AG09319 (cell line): Measurements from ENCODE around the gene EIF4ENIF1.
A peak's percentile ranks its signal among the peaks of the same experiment; 100 is the strongest.
"Not testable (repeated sequence)": the region's sequence is repeated elsewhere in the genome, so short reads cannot be mapped to it uniquely, and the experiment has no call there.

Experiments
- DNase-seq: peaks from one replicate; pipeline ENCODE4 v3.0.0-alpha.2; 2010; ENCODE audit warnings: low read depth; ENCODE audit errors: extremely low read depth
- CTCF ChIP-seq: IDR thresholded peaks from 2 replicates; pipeline ENCODE4 v1.5.1; 2011; ENCODE audit warnings: low read depth, mild to moderate bottlenecking, inconsistent platforms, low read length, moderate library complexity

Gene EIF4ENIF1

DNA sequence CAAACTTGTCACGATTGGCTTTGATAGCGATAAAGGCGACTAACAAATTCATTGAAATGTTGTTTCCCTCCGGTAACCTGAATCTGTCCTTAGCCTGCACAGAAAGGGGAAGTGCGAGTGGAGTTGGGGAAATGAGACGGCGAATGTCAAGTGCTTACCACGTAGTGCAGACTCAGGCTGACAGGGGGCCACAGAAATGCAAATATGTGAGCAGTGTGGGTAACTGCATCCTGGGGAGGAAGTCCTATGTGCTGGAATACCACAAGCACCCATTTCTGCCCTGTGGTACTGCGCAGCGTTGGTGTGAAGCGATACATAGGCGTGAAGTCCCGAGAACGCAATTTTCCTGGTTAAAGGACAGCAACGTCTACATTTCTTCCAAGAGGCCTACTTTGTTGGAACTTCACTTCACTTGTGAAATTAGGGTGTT lies 869 bp upstream of the EIF4ENIF1 start:
- DNase-seq = peak; percentile 14

DNA sequence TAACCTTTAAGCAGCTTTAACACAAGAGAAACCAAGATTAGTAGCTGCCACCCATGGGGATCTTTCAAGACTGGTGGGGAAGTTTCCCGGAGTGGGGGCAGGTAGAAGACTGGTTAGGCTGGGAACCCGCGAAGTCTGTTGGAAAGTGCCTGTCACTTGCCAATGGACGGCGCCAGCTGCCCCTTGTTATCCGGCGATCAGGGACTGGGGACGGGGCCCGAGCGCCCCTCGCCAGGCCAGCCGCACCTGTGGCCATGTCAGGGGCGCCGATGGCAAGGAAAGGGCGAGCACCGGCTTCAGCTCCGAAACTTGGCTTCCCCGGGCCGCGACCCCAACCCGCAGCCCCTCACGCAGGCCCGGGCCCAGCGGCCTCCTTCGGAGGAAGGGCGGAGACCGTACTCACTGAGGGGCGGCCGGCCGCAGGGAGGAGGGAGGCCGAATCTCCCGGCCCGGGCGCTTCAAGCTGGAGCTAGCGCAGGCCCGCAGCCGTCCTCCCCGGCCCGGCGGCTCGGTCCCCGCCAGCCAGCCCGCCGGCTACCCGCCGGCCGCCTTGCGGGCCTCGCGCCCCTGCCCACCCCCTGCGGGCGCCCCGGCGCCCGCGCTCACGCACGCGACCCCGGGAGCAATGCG lies 539 bp downstream of the EIF4ENIF1 start:
- no peak for DNase-seq
- TF ChIP-seq CTCF = no peak

More for the DNA sequence above, 869 bp upstream of the EIF4ENIF1 start:
- TF ChIP-seq CTCF = peak; percentile 2; the same call in 1 of the 2 replicates

DNA sequence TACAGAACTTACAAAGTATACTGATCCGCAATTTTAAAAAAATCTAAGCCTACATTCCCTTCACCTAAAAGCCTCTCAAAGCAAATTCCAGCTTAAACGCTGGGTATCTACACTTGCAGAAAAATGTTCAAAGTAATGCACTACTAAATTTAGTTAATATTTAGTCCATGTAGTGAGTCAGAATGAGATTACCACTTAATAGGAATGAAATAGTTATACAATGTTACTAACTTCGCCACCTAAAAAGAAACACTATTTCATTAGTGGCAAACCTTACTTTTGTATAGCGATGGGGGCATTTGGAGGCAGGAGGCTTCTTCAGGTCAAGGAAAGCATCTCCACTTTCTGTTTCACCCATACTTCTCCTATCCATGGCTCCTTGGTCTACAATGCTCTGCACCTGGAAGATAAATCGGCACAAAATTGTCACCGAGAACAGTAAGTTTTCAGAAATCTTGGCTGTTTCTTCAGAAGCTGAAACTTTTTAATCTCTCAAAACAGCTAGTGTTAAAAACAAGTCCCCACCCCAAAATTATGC lies 1.2 kb downstream of the EIF4ENIF1 start:
- no peak for TF ChIP-seq CTCF
- DNase-seq = no peak

DNA sequence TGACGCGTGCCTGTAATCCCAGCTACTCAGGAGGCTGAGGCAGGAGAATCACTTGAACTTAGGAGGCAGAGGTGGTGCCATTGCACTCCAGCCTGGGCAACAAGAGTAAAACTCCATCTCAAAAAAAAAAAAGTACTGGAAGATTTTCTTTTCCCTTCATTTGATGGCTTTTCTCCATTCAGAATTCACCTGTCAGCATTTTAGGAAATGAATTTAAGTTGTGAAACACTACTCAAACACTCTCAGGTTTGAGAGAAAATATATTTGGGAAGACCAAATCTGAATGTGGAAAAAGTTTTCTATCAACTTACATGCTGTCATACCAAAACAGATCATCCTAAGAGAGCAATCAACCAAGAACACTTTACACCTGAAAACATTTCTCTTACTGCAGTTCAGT lies 2.7 kb downstream of the EIF4ENIF1 start:
- DNase-seq = no peak
- no peak for TF ChIP-seq CTCF

GRCh38 chr22:31486369-31486768 lies 3.3 kb downstream of the EIF4ENIF1 start:
- DNase-seq = not testable (repeated sequence)

DNA sequence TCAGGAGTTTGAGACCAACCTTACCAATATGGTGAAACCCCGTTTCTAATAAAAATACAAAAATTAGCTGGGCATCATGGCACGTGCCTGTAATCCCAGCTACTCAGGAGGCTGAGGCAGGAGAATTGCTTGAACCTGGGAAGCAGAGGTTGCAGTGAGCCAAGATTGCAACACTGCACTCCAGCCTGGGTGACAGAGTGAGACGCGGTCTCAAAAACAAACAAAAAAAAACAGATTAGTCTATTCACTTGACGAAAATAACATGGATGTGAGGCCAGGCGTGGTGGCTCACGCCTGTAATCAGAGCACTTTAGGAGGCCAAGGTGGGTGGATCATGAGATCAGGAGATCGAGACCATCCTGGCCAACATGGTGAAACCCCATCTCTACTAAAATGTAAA lies 7.2 kb downstream of the EIF4ENIF1 start:
- DNase-seq = not testable (repeated sequence)

GRCh38 chr22:31481129-31481528 lies 8.5 kb downstream of the EIF4ENIF1 start:
- no peak for DNase-seq
- no peak for TF ChIP-seq CTCF

- DNase-seq = no peak
Measured at GRCh38 chr22:31477329-31477728, 12.3 kb downstream of the EIF4ENIF1 start.

More at GRCh38 chr22:31477329-31477728, 12.3 kb downstream of the EIF4ENIF1 start:
- no peak for TF ChIP-seq CTCF
